Loucy (cell line): ENCODE data around the gene ARMC6.

ENCODE experiments used
- CTCF ChIP-seq: fragments of 200-600 bp; sonication (generic); conservative IDR thresholded peaks from 2 replicates; pipeline ENCODE4 v1.5.1; 2014; ENCODE audit warnings: mild to moderate bottlenecking, antibody characterized with exemption, low read length
- EZH2phosphoT487 ChIP-seq: fragments of 200-600 bp; IDR thresholded peaks from 2 replicates; pipeline ENCODE4 v1.6.1; 2018; ENCODE audit warnings: antibody characterized with exemption, mild to moderate bottlenecking, moderate library complexity, borderline replicate concordance

DNA sequence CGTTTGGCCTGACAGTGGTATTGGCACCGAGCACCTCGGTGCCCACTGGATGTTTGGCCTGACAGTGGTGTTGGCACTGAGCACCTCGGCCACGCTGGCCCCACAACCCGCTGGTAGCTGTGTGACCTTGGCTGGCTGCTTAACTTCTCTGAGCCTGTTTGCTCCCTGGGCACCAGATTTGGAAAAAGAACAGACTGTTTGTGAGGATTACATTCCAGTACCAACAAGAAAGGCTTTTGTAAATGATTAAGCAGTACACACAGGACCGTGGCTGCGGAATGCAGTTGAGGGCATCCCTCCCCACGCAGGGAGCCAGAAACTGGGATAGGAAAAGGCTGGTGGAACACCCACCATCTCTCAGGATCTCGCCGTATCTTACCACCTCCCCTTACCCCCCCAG is 62.3 kb downstream of the ARMC6 start:
- TF ChIP-seq EZH2phosphoT487 (no peak), CTCF (no peak)
